Nephron progenitor cell (in vitro differentiated cells): ENCODE data around the gene TOMM40L.

Experiments
- DNase-seq: peaks from one replicate; pipeline ENCODE4 v3.0.0; 2021
- H3K27ac Mint-ChIP-seq: 2 replicates; pipeline ENCODE4 v1.8.0; 2021; ENCODE audit warnings: mild to moderate bottlenecking, moderate library complexity, mixed read lengths
- H3K27me3 Mint-ChIP-seq: 2 replicates; pipeline ENCODE4 v1.8.0; 2021; ENCODE audit warnings: mild to moderate bottlenecking, low read depth, mixed read lengths; ENCODE audit not compliant: poor library complexity
- H3K36me3 Mint-ChIP-seq: 2 replicates; pipeline ENCODE4 v1.8.0; 2021; ENCODE audit warnings: low read depth, mixed read lengths
- H3K4me1 Mint-ChIP-seq: 2 replicates; pipeline ENCODE4 v1.8.0; 2021; ENCODE audit warnings: mixed read lengths
- H3K4me3 Mint-ChIP-seq: 2 replicates; pipeline ENCODE4 v1.8.0; 2021; ENCODE audit warnings: mild to moderate bottlenecking, moderate library complexity, mixed read lengths
- H3K9me3 Mint-ChIP-seq: 2 replicates; pipeline ENCODE4 v1.8.0; 2021; ENCODE audit warnings: mild to moderate bottlenecking, moderate library complexity, mixed read lengths
- CTCF ChIP-seq: fragments of 200-600 bp; sonication (generic); IDR thresholded peaks from 2 replicates; pipeline ENCODE4 v1.5.0; 2021; ENCODE audit warnings: antibody characterized with exemption

The TOMM40L gene

GRCh38 chr1:161180639-161181038 is 45.2 kb upstream of the TOMM40L start:
- H3K27me3 Mint-ChIP-seq = peaks cover 12% of the 10 kb centered on the region
- no peak overlapping the region for H3K4me3 Mint-ChIP-seq
- peaks cover 33% of the 10 kb centered on the region for H3K4me1 Mint-ChIP-seq
- no peak for DNase-seq
- H3K27ac Mint-ChIP-seq = no peak overlapping the region
- H3K36me3 Mint-ChIP-seq = no peaks in the 10 kb centered on the region
- no peaks in the 10 kb centered on the region for H3K9me3 Mint-ChIP-seq
- no peak for TF ChIP-seq CTCF

- Mint-ChIP-seq H3K36me3 (no peaks in the 10 kb centered on the region), H3K27ac (no peak overlapping the region), H3K4me1 (peaks cover 22% of the 10 kb centered on the region), H3K27me3 (peaks cover 17% of the 10 kb centered on the region), H3K9me3 (no peaks in the 10 kb centered on the region), H3K4me3 (no peak overlapping the region)
- no peak for DNase-seq
- TF ChIP-seq CTCF = no peak
These were observed 43.6 kb upstream of the TOMM40L start for GRCh38 chr1:161182214-161182613.

GRCh38 chr1:161185282-161185682 is 40.6 kb upstream of the TOMM40L start:
- Mint-ChIP-seq H3K36me3 (no peaks in the 10 kb centered on the region), H3K4me1 (peaks cover 11% of the 10 kb centered on the region), H3K9me3 (no peaks in the 10 kb centered on the region), H3K27ac (no peak overlapping the region), H3K27me3 (peaks cover 28% of the 10 kb centered on the region), H3K4me3 (no peak overlapping the region)
- no peak for TF ChIP-seq CTCF
- no peak for DNase-seq

- TF ChIP-seq CTCF = no peak
- DNase-seq = no peak
- Mint-ChIP-seq H3K27me3 (peaks cover 28% of the 10 kb centered on the region), H3K9me3 (no peaks in the 10 kb centered on the region), H3K4me1 (peaks cover 11% of the 10 kb centered on the region), H3K4me3 (no peak overlapping the region), H3K36me3 (no peaks in the 10 kb centered on the region), H3K27ac (no peak overlapping the region)
These were observed 40.0 kb upstream of the TOMM40L start for GRCh38 chr1:161185732-161186311.

GRCh38 chr1:161187311-161187710 is 38.5 kb upstream of the TOMM40L start:
- TF ChIP-seq CTCF = no peak
- Mint-ChIP-seq H3K36me3 (no peaks in the 10 kb centered on the region), H3K27me3 (peaks cover 24% of the 10 kb centered on the region), H3K9me3 (no peaks in the 10 kb centered on the region), H3K27ac (no peak overlapping the region), H3K4me3 (no peak overlapping the region), H3K4me1 (peaks cover 11% of the 10 kb centered on the region)
- no peak for DNase-seq

- peaks cover 18% of the 10 kb centered on the region for H3K4me1 Mint-ChIP-seq
- H3K36me3 Mint-ChIP-seq = peaks cover 4% of the 10 kb centered on the region
- no peak overlapping the region for H3K27ac Mint-ChIP-seq
- H3K27me3 Mint-ChIP-seq = peaks cover 19% of the 10 kb centered on the region
- H3K9me3 Mint-ChIP-seq = no peaks in the 10 kb centered on the region
- TF ChIP-seq CTCF = no peak
- DNase-seq = no peak
- H3K4me3 Mint-ChIP-seq = no peak overlapping the region
These were observed 37.5 kb upstream of the TOMM40L start for GRCh38 chr1:161188381-161188780.
